GM18519 (cell line): ENCODE data around the gene XDH.

Experiments
- ATAC-seq: cut with Tn5 transposase; IDR thresholded peaks from one replicate; pipeline ENCODE4 v1.9.1; 2021; ENCODE audit warnings: mild to moderate bottlenecking, moderate library complexity; ENCODE audit not compliant: unreplicated experiment, low FRiP score

Gene XDH

GRCh38 chr2:31296641-31297287 lies 117.8 kb downstream of the XDH start:
- ATAC-seq = no peak

GRCh38 chr2:31294196-31294595 lies 120.3 kb downstream of the XDH start:
- ATAC-seq = no peak

- no peak for ATAC-seq
These were observed 126.9 kb downstream of the XDH start for GRCh38 chr2:31287654-31288053.

GRCh38 chr2:31286961-31287550 lies 127.5 kb downstream of the XDH start:
- ATAC-seq = no peak

GRCh38 chr2:31286230-31286629 lies 128.3 kb downstream of the XDH start:
- ATAC-seq = no peak
